H9 (cell line): Measurements from ENCODE around the gene SIN3B. TPM values are rescaled to one million over a fixed set of nuclear protein-coding genes. Genes with fewer than 3 reads are reported as not detected.

Experiments used
- DNase-seq: peaks from one replicate; pipeline ENCODE4 v3.0.0-alpha.2; 2017
- H2AFZ ChIP-seq: one replicate; pipeline ENCODE4 v1.6.1; 2013; ENCODE audit warnings: mild to moderate bottlenecking, low read length, control low read depth, moderate library complexity
- H2AK5ac ChIP-seq: 2 replicates; pipeline ENCODE4 v1.6.1; 2013; ENCODE audit warnings: low read length, control low read depth, mixed read lengths; ENCODE audit not compliant: insufficient read length
- H2BK120ac ChIP-seq: one replicate; pipeline ENCODE4 v1.6.1; 2013; ENCODE audit warnings: low read depth, mild to moderate bottlenecking, low read length, control low read depth, inconsistent platforms; ENCODE audit not compliant: poor library complexity, severe bottlenecking
- H2BK12ac ChIP-seq: 2 replicates; pipeline ENCODE4 v1.6.1; 2013; ENCODE audit warnings: low read length, control low read depth, mixed read lengths, low read depth; ENCODE audit not compliant: insufficient read length
- H2BK15ac ChIP-seq: 2 replicates; pipeline ENCODE4 v1.6.1; 2013; ENCODE audit warnings: low read depth, low read length, control low read depth
- H2BK20ac ChIP-seq: one replicate; pipeline ENCODE4 v1.6.1; 2013; ENCODE audit warnings: low read depth, mild to moderate bottlenecking, low read length, control low read depth, inconsistent platforms; ENCODE audit not compliant: poor library complexity, severe bottlenecking
- H2BK5ac ChIP-seq: 2 replicates; pipeline ENCODE4 v1.6.1; 2013; ENCODE audit warnings: low read length, control low read depth, mixed read lengths; ENCODE audit not compliant: insufficient read length
- H3K14ac ChIP-seq: 2 replicates; pipeline ENCODE4 v1.6.1; 2013; ENCODE audit warnings: low read length, control low read depth; ENCODE audit not compliant: insufficient read depth
- H3K18ac ChIP-seq: 2 replicates; pipeline ENCODE4 v1.6.1; 2013; ENCODE audit warnings: low read depth, mild to moderate bottlenecking, mixed read lengths, low read length, control low read depth; ENCODE audit not compliant: insufficient read length
- H3K23ac ChIP-seq: 2 replicates; pipeline ENCODE4 v1.6.1; 2013; ENCODE audit warnings: low read length, control low read depth, mixed read lengths, low read depth; ENCODE audit not compliant: insufficient read length
- H3K23me2 ChIP-seq: 2 replicates; pipeline ENCODE4 v1.6.1; 2013; ENCODE audit warnings: low read depth, mild to moderate bottlenecking, mixed read lengths, low read length, control low read depth; ENCODE audit not compliant: insufficient read length, poor library complexity, severe bottlenecking
- H3K27ac ChIP-seq: 2 replicates; pipeline ENCODE4 v1.5.1; 2013; ENCODE audit warnings: low read length, control low read depth, mixed read lengths, low read depth; ENCODE audit not compliant: insufficient read length
- H3K27me3 ChIP-seq: 2 replicates; pipeline ENCODE4 v1.6.1; 2013; ENCODE audit warnings: low read length, control low read depth, inconsistent platforms; ENCODE audit not compliant: insufficient read depth
- H3K4ac ChIP-seq: 2 replicates; pipeline ENCODE4 v1.6.1; 2013; ENCODE audit warnings: low read depth, mild to moderate bottlenecking, control low read depth, inconsistent platforms, low read length, moderate library complexity
- H3K4me1 ChIP-seq: 2 replicates; pipeline ENCODE4 v1.6.1; 2013; ENCODE audit warnings: low read length, control low read depth, inconsistent platforms; ENCODE audit not compliant: insufficient read depth
- H3K4me2 ChIP-seq: 2 replicates; pipeline ENCODE4 v1.6.1; 2013; ENCODE audit warnings: low read length, control low read depth, mixed read lengths; ENCODE audit not compliant: insufficient read length, insufficient read depth
- H3K56ac ChIP-seq: 2 replicates; pipeline ENCODE4 v1.6.1; 2013; ENCODE audit warnings: low read depth, mild to moderate bottlenecking, mixed read lengths, low read length, control low read depth; ENCODE audit not compliant: insufficient read length
- H3K79me1 ChIP-seq: 2 replicates; pipeline ENCODE4 v1.6.1; 2013; ENCODE audit warnings: low read depth, mild to moderate bottlenecking, moderate library complexity, low read length, control low read depth, inconsistent platforms; ENCODE audit not compliant: insufficient read depth, poor library complexity, severe bottlenecking
- H3K79me2 ChIP-seq: 2 replicates; pipeline ENCODE4 v1.6.1; 2013; ENCODE audit warnings: low read length, control low read depth, inconsistent platforms; ENCODE audit not compliant: insufficient read depth
- H3K9ac ChIP-seq: 2 replicates; pipeline ENCODE4 v1.6.1; 2013; ENCODE audit warnings: low read length, control low read depth, mixed read lengths; ENCODE audit not compliant: insufficient read length; ENCODE audit errors: extremely low read depth
- H3K9me3 ChIP-seq: one replicate; pipeline ENCODE4 v1.6.1; 2013; ENCODE audit warnings: low read depth, low read length, inconsistent platforms; ENCODE audit not compliant: control insufficient read depth
- H3T11ph ChIP-seq: one replicate; pipeline ENCODE4 v1.6.1; 2013; ENCODE audit warnings: mild to moderate bottlenecking, low read length, control low read depth, inconsistent platforms
- H4K20me1 ChIP-seq: one replicate; pipeline ENCODE4 v1.6.1; 2013; ENCODE audit not compliant: control insufficient read depth, insufficient read length, insufficient read depth
- H4K5ac ChIP-seq: 2 replicates; pipeline ENCODE4 v1.6.1; 2013; ENCODE audit warnings: low read depth, mild to moderate bottlenecking, mixed read lengths, low read length, control low read depth; ENCODE audit not compliant: insufficient read length
- H4K8ac ChIP-seq: replicated peaks from 2 replicates; pipeline ENCODE4 v1.6.1; 2013; ENCODE audit warnings: low read length, control low read depth, mixed read lengths, low read depth; ENCODE audit not compliant: insufficient read length
- H4K91ac ChIP-seq: 2 replicates; pipeline ENCODE4 v1.6.1; 2013; ENCODE audit warnings: low read depth, mild to moderate bottlenecking, moderate library complexity, mixed read lengths, low read length, control low read depth; ENCODE audit not compliant: insufficient read length
- H3K27ac Mint-ChIP-seq, 3 experiments: 2 replicates in 2 of 3; 3 replicates in 1 of 3; pipeline ENCODE4 v1.8.0; 2020 to 2021; ENCODE audit warnings: mixed read lengths in 3 of 3, mild to moderate bottlenecking in 1 of 3, moderate library complexity in 1 of 3
- H3K27me3 Mint-ChIP-seq: 2 replicates; pipeline ENCODE4 v1.8.0; 2021; ENCODE audit warnings: low read depth, mild to moderate bottlenecking, moderate library complexity, mixed read lengths
- H3K36me3 Mint-ChIP-seq, 3 experiments: 2 replicates in 2 of 3; 3 replicates in 1 of 3; pipeline ENCODE4 v1.8.0; 2020 to 2021; ENCODE audit warnings: low read depth in 3 of 3, mixed read lengths in 3 of 3; ENCODE audit not compliant: insufficient read depth in 1 of 3
- H3K4me1 Mint-ChIP-seq, 2 experiments: 2 replicates each; pipeline ENCODE4 v1.8.0; 2020; ENCODE audit warnings: mixed read lengths in 2 of 2
- H3K4me3 Mint-ChIP-seq, 2 experiments: 2 replicates in 1 of 2; 3 replicates in 1 of 2; pipeline ENCODE4 v1.8.0; 2020 to 2021; ENCODE audit warnings: mild to moderate bottlenecking in 2 of 2, mixed read lengths in 2 of 2, moderate library complexity in 1 of 2
- H3K9me3 Mint-ChIP-seq, 2 experiments: 2 replicates in 1 of 2; 3 replicates in 1 of 2; pipeline ENCODE4 v1.8.0; 2020; ENCODE audit warnings: mild to moderate bottlenecking in 2 of 2, mixed read lengths in 2 of 2, moderate library complexity in 1 of 2
- CTCF ChIP-seq: fragments of 200-600 bp; sonication (generic); conservative IDR thresholded peaks from 3 replicates; pipeline ENCODE4 v1.8.0; 2021; ENCODE audit warnings: antibody characterized with exemption, mild to moderate bottlenecking
- WGBS: extraction: QIAGEN DNeasy Blood & Tissue Kit; methylation state at CpG from one replicate; pipeline ENCODE4 v1.1.7; 2013; ENCODE audit warnings: missing lambda C conversion rate, low lambda C conversion rate, mixed read lengths; ENCODE audit not compliant: insufficient read length; ENCODE audit errors: extremely low coverage; 5-methylcytosine and 5-hydroxymethylcytosine counted together
- total RNA-seq: library from RNA; stranded (reverse); gene quantifications from 2 replicates; pipeline ENCODE4 v1.2.1, GENCODE V29; 2021

Gene SIN3B
- total RNA-seq, 1 experiment from 2014 or later = 72.7 TPM

DNA sequence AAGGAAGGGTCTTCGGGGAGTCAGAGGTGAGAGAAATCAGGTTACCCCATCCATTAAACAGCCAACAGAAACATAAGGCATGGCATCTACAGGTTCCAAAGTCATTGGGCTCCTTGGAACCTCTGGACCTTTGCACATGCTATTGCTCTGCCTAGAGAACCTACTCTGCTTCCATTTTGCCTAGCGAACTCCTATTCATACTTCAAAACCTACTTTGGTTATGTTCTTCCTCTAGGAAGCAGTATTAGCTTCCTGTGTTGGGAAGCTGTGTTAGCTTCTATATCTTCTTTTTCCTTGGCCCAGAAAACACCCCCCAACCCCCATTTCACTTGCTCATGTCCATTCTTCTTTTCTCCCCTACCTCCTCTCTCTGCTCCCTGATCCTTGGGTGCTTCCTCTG is 99.2 kb downstream of the SIN3B start:
- H2BK5ac ChIP-seq = no peak overlapping the region
- no CpG with 5 or more reads among the region's 2 CpGs for WGBS
- H3K56ac ChIP-seq = no peak overlapping the region
- no peak for TF ChIP-seq CTCF
- H3K4ac ChIP-seq = no peak overlapping the region
- no peaks in the 10 kb centered on the region for H3K23me2 ChIP-seq
- H3K27ac ChIP-seq = no peak overlapping the region
- no peaks in the 10 kb centered on the region for H4K20me1 ChIP-seq
- H4K91ac ChIP-seq = no peak overlapping the region
- H3K9ac ChIP-seq = no peak overlapping the region
- no peak overlapping the region for H4K8ac ChIP-seq
- Mint-ChIP-seq H3K36me3 (peaks cover 3 to 21% (median 4%) of the 10 kb centered on the region in 3 experiments; a peak in 5 of 7 replicates), H3K9me3 (peaks cover 11 to 17% of the 10 kb centered on the region in 2 experiments), H3K4me3 (no peak overlapping the region), H3K4me1 (no peaks in the 10 kb centered on the region), H3K27ac (peak overlapping the region in 1 of 3 experiments; percentile 42; a peak in 1 of 7 replicates), H3K27me3 (peaks cover 11% of the 10 kb centered on the region)
- no peak overlapping the region for H3K4me2 ChIP-seq
- no peaks in the 10 kb centered on the region for H3K79me1 ChIP-seq
- no peaks in the 10 kb centered on the region for H3K4me1 ChIP-seq
- no peak overlapping the region for H2BK120ac ChIP-seq
- no peak for DNase-seq
- no peaks in the 10 kb centered on the region for H3K27me3 ChIP-seq
- no peak overlapping the region for H2AK5ac ChIP-seq
- no peaks in the 10 kb centered on the region for H3K9me3 ChIP-seq
- no peak overlapping the region for H3T11ph ChIP-seq
- no peak overlapping the region for H2BK15ac ChIP-seq
- H4K5ac ChIP-seq = no peak overlapping the region
- no peak overlapping the region for H3K14ac ChIP-seq
- H2AFZ ChIP-seq = no peak overlapping the region
- no peak overlapping the region for H3K18ac ChIP-seq
- H2BK20ac ChIP-seq = no peak overlapping the region
- no peak overlapping the region for H2BK12ac ChIP-seq
- H3K79me2 ChIP-seq = no peaks in the 10 kb centered on the region
- H3K23ac ChIP-seq = no peak overlapping the region
